Measurements from ENCODE around the gene SLC6A16.
A peak's percentile ranks its signal among the peaks of the same experiment; 100 is the strongest.
"Not testable (repeated sequence)": the region's sequence is repeated elsewhere in the genome, so short reads cannot be mapped to it uniquely, and the experiment has no call there.

The SLC6A16 gene

DNA sequence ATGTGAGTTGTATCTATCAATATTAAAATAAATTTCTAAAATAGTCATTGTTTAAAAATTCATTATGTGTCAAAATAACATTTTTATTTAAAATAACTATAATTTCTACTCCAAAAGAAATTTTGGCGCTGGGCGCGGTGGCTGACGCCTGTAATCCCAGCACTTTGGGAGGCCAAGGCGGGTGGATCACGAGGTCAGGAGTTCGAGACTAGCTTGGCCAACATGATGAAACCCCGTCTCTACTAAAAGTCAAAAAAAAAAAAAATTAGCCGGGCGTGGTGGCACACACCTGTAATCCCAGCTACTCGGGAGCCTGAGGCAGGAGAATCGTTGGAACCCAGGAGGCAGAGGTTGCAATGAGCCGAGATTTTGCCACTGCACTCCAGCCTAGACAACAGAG is 765 bp upstream of the SLC6A16 start:
- Mint-ChIP-seq H3K36me3 (peaks cover 61% of the 10 kb centered on the region), H3K4me1 (peaks cover 51% of the 10 kb centered on the region), H3K9me3 (peaks cover 12% of the 10 kb centered on the region), H3K27ac (peak overlapping the region; percentile 96), H3K4me3 (peak overlapping the region; percentile 68)
- not testable (repeated sequence) for ATAC-seq, H3K27me3 Mint-ChIP-seq

DNA sequence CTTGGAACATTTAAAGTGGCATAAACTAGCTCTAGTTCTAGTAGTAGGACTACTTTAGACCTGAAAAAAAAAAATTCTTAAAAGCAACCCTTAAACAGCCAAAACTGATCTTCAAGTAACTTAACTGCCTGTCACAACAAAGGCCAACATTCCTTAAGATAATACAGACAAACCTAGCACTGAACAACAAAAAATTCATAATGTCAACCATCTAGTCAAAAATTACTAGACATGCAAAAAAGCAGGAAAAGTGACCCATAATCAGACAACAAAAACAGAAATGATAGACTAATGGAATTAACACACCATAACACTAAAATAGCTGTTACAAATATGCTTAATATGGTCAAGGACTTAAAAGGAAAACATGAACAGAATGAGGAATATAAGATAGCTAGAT is 6.7 kb downstream of the SLC6A16 start:
- Mint-ChIP-seq H3K27me3 (no peaks in the 10 kb centered on the region), H3K4me1 (peaks cover 25% of the 10 kb centered on the region), H3K9me3 (peaks cover 11% of the 10 kb centered on the region), H3K27ac (no peak overlapping the region), H3K36me3 (peaks cover 69% of the 10 kb centered on the region), H3K4me3 (no peak overlapping the region)
- no peak for ATAC-seq

DNA sequence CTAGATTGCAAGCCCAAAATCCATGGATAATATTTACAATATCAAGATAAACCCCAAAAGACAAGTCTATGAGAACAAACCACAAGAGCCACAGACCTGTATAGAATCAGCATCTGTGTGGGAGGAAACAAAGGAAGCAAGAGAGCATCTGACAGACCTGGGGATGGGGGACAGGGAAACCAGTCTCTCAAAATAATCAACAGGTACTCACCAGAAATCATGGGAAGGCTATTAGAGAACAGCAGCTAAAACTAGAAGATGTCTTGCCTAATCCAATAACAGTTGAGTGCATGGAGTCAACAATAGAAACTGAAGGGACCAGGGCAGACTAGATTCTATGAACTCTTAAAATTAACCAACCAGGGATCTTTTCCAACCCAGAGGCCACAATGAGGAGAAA is 8.7 kb downstream of the SLC6A16 start:
- Mint-ChIP-seq H3K9me3 (peaks cover 11% of the 10 kb centered on the region), H3K4me3 (no peak overlapping the region), H3K4me1 (peaks cover 35% of the 10 kb centered on the region), H3K27me3 (no peaks in the 10 kb centered on the region), H3K36me3 (peaks cover 57% of the 10 kb centered on the region), H3K27ac (no peak overlapping the region)
- ATAC-seq = no peak

DNA sequence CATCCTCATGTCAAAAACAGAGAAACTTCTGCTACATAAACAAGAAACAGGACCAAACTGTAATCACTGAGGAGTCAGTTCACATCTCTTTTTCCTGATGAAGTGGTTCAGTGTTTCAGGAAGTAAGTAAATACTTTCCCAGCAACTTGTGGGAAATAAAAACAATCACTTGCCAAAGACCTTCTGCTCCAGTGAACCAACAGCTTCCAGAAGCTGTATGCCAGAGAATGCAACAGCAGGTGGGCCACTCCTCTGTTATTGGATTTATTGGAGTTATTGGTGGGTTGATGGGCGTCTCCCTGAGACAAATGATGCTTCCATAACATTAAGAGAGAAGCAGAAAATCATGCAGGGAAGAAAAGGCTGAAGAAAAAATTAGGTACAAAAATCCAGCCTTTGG is 9.9 kb downstream of the SLC6A16 start:
- H3K4me1 Mint-ChIP-seq = peaks cover 46% of the 10 kb centered on the region
- H3K36me3 Mint-ChIP-seq = peaks cover 56% of the 10 kb centered on the region
- H3K27me3 Mint-ChIP-seq = no peaks in the 10 kb centered on the region
- no peak overlapping the region for H3K27ac Mint-ChIP-seq
- H3K4me3 Mint-ChIP-seq = no peak overlapping the region
- no peak for ATAC-seq
- H3K9me3 Mint-ChIP-seq = peaks cover 11% of the 10 kb centered on the region

DNA sequence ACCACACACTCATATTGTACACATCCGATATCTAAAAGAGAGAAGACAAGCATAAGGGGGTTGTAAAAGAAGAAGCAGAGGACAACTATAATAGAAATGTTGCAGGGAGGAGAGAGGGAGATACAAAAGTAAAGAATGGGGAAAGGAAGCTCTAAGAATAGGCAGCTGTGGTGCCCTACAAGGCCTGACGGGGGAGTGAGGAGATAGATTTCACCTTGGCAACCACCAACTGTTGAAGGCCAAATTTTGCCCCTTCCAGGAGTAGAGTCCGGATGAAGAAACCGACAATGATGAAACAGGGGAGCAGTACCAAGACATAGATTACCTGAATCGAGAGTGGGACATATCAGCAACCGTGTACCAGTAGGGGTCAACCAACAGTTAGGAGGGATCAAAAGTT is 15.9 kb downstream of the SLC6A16 start:
- H3K27me3 Mint-ChIP-seq = no peaks in the 10 kb centered on the region
- no peaks in the 10 kb centered on the region for H3K9me3 Mint-ChIP-seq
- no peak overlapping the region for H3K4me3 Mint-ChIP-seq
- ATAC-seq = no peak
- peaks cover 32% of the 10 kb centered on the region for H3K36me3 Mint-ChIP-seq
- H3K4me1 Mint-ChIP-seq = peaks cover 39% of the 10 kb centered on the region
- H3K27ac Mint-ChIP-seq = peak overlapping the region; percentile 28

DNA sequence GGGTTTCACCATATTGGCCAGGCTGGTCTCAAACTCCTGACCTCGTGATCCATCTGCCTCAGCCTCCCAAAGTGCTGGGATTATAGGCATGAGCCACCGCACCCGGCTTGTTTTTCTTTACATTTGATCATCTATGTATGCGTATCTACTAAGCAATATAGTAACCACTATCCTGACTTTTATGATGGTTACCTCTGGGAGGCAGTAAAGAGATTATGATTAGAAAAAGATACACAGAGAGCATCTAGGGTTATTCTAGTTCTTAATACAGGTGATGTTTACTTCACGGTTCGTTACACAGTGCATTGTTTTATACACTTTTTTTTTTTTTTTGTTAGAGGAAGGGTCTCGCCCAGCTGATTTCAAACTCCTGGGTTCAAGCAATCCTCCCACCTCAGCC is 18.3 kb downstream of the SLC6A16 start:
- H3K27me3 Mint-ChIP-seq, H3K9me3 Mint-ChIP-seq, H3K4me3 Mint-ChIP-seq, H3K27ac Mint-ChIP-seq: not testable (repeated sequence)
- Mint-ChIP-seq H3K4me1 (peaks cover 44% of the 10 kb centered on the region), H3K36me3 (peaks cover 34% of the 10 kb centered on the region)
- ATAC-seq = peak; percentile 67

DNA sequence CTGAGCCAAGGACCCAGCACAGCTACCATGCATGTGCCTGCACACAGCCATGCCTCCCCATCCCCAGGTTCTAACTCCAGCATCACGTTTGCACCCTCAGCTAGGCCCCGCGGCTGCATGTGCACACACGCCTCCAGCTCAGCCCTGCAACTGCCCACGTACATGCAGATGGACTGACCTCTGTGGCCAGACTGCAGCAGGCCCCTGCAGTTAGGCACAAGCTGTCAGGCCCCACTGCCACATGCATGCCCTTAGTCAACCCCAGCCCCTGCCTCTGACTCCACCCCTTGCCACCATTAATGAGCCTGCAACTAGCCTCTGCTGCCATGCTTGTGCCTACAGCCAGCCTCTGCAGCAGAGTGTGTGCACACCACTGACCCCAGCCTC is 23.1 kb downstream of the SLC6A16 start:
- H3K36me3 Mint-ChIP-seq = peaks cover 9% of the 10 kb centered on the region
- peaks cover 5% of the 10 kb centered on the region for H3K9me3 Mint-ChIP-seq
- H3K27me3 Mint-ChIP-seq = no peaks in the 10 kb centered on the region
- no peak for ATAC-seq
- peaks cover 26% of the 10 kb centered on the region for H3K4me1 Mint-ChIP-seq
- H3K27ac Mint-ChIP-seq = peak overlapping the region; percentile 26
- H3K4me3 Mint-ChIP-seq = no peak overlapping the region

DNA sequence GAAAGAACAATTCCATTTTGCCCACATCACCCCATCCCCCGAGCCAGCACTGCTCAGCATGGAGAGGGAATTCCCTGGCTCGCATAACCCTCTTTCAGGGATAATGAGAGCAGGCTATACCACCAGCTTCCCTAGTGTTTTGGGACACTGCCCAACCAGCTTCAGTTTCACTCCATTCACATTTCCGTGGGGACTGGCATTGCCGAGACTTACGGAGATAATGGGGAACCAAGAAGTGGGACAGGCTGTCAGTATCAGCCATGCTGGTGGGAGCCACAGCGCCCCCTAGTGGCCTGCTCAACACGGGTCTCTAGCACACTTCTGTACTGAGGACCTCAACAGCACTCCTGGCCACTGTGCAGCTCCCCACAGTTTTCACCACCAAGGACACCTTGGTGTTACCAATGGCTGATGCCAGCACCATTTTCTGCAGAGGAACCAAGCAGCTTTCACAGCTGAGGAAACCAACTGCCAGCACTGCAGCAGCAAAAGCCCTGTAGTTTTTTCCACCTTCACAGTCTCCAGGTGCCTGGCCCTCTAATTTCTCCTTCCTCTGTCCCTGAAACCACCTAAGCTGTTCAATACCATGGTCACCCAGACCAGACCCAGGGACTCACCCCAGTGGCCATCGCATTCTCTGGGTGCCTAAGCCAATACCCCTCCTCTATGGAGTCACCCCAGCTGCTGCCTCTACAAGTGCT is 23.7 kb downstream of the SLC6A16 start:
- Mint-ChIP-seq H3K36me3 (peaks cover 9% of the 10 kb centered on the region), H3K4me1 (peaks cover 26% of the 10 kb centered on the region), H3K27ac (peak overlapping the region; percentile 26), H3K27me3 (no peaks in the 10 kb centered on the region), H3K4me3 (peak overlapping the region; percentile 70), H3K9me3 (peaks cover 5% of the 10 kb centered on the region)
- peak; percentile 98 for ATAC-seq

DNA sequence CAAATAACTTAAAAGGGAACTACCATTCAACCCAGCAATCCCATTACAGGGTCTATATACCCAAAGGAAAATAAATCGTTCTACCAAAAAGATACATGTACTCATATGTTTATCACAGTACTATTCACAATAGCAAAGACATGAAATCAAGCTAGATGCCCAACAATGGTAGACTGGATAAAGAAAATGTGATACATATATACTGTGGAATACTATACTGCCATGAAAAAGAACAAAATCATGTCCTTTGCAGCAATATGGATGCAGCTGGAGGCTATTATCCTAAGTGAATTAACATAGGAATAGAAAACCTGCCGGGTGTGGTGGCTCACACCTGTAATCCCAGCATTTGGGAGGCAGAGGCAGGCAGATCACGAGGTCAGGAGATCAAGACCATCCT is 26.3 kb downstream of the SLC6A16 start:
- not testable (repeated sequence) for H3K36me3 Mint-ChIP-seq, H3K27me3 Mint-ChIP-seq, ATAC-seq, H3K4me3 Mint-ChIP-seq, H3K27ac Mint-ChIP-seq, H3K9me3 Mint-ChIP-seq
- H3K4me1 Mint-ChIP-seq = peaks cover 26% of the 10 kb centered on the region

DNA sequence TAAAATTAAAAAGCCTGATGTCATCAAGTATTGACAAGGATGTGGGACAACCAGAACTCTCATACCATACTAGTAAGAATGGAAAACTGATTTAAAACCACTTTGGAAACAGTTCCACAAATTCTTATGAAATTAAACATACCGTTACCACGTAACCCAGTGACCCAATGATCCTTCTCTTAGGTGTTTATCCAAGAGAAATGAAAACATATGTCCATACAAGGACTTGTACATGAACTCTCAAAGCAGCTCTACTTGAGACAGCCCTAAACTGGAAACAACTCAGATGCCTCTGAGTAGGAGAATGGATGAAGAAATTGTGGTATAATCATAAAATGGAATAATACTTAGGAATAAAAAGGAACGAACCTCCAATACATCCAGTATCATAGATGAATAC is 27.6 kb downstream of the SLC6A16 start:
- no peak overlapping the region for H3K4me3 Mint-ChIP-seq
- peaks cover under 1% of the 10 kb centered on the region for H3K9me3 Mint-ChIP-seq
- peaks cover 21% of the 10 kb centered on the region for H3K4me1 Mint-ChIP-seq
- peak overlapping the region; percentile 10 for H3K27ac Mint-ChIP-seq
- H3K27me3 Mint-ChIP-seq = no peaks in the 10 kb centered on the region
- no peak for ATAC-seq
- H3K36me3 Mint-ChIP-seq = peaks cover 1% of the 10 kb centered on the region

DNA sequence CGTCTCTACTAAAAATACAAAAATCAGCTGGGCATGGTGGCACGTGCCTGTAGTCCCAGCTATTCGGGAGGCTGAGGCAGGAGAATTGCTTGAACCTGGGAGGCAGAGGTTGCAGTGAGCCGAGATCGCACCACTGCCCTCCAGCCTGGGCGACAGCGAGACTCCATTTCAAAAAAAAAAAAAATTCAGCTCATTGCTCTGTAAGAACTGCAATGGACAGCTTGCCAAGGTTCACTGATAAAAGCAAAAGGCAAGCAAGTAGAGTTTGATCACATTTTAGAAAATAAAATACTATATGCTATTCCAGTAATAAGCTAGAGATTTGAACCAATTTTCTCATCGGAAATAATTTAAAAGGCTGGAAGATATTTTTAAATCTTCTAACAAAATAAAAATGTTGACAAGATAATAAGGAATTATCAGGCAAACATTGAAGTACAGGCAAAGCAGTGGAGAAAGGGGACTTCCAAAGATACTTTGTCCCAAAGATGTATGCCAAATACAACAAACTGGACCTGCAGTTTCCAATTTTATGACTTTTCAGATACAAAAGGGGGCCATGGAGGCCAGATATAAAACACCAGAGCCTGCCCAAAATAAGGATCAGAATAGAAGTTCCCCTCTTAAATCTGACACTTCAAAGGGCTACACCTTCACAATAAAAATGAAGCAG is 29.6 kb downstream of the SLC6A16 start:
- ATAC-seq = no peak
- no peaks in the 10 kb centered on the region for H3K27me3 Mint-ChIP-seq
- H3K4me3 Mint-ChIP-seq = no peak overlapping the region
- peaks cover 3% of the 10 kb centered on the region for H3K4me1 Mint-ChIP-seq
- no peak overlapping the region for H3K27ac Mint-ChIP-seq
- H3K9me3 Mint-ChIP-seq = no peaks in the 10 kb centered on the region
- H3K36me3 Mint-ChIP-seq = no peaks in the 10 kb centered on the region

DNA sequence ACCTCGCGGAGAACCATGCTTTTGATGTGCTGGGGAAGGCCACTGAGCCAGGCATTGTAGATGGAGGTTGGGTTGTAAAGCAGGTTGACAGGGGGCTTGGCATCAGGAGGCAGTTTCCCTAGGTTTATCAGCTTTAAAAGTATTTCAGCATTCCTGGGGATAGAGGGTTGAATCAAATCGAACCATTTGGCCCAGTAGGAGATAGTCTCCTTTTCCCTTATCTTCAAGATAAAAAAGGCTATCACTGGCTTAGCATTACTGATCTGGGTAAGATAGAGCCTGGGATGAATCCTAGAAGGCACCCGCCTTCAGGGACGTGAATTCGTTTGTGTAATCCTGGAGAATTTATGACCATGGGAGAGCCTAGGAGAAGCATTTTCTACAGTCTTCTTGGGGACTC is 30.6 kb downstream of the SLC6A16 start:
- Mint-ChIP-seq H3K4me1 (no peaks in the 10 kb centered on the region), H3K4me3 (no peak overlapping the region), H3K36me3 (no peaks in the 10 kb centered on the region), H3K9me3 (no peaks in the 10 kb centered on the region), H3K27me3 (no peaks in the 10 kb centered on the region), H3K27ac (no peak overlapping the region)
- ATAC-seq = no peak

DNA sequence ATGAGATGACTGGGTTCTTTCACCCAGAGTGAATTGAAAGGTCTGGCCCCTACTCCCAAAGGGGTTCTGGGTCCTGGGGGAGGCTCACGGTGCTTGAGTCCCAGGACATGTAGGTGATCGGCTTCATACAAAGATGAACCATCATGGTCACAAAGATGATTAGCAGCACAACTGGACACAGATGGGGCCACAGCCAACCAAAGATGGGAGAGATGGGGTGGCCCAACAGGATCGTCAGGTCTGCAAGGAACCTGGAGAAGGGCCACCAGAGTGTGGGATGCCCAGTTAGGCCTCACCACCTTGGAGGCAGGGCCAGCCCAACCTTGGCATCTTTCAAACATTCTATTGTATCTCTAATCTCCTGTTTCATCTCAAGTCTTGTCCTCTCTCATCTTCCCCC is 34.5 kb downstream of the SLC6A16 start:
- no peaks in the 10 kb centered on the region for H3K27me3 Mint-ChIP-seq
- H3K4me1 Mint-ChIP-seq = no peaks in the 10 kb centered on the region
- no peak overlapping the region for H3K4me3 Mint-ChIP-seq
- no peaks in the 10 kb centered on the region for H3K36me3 Mint-ChIP-seq
- H3K9me3 Mint-ChIP-seq = no peaks in the 10 kb centered on the region
- no peak overlapping the region for H3K27ac Mint-ChIP-seq
- no peak for ATAC-seq

DNA sequence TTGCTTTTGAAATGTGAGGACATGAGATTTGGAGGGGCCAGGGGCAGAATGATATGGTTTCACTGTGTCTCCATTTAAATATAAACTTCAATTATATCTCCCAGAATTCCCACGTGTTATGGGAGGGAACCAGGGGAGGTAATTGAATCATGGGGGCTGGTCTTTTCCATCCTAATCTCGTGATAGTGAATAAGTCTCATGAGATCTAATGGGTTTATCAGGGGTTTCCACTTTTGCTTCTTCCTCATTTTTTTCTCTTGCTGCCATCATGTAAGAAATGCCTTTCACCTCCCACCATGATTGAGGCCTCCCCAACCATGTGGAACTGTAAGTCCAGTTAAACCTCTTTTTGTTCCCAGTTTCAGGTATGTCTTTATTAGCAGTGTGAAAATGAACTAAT is 35.7 kb downstream of the SLC6A16 start:
- not testable (repeated sequence) for H3K4me1 Mint-ChIP-seq, H3K9me3 Mint-ChIP-seq, H3K27me3 Mint-ChIP-seq, ATAC-seq, H3K27ac Mint-ChIP-seq, H3K36me3 Mint-ChIP-seq, H3K4me3 Mint-ChIP-seq

DNA sequence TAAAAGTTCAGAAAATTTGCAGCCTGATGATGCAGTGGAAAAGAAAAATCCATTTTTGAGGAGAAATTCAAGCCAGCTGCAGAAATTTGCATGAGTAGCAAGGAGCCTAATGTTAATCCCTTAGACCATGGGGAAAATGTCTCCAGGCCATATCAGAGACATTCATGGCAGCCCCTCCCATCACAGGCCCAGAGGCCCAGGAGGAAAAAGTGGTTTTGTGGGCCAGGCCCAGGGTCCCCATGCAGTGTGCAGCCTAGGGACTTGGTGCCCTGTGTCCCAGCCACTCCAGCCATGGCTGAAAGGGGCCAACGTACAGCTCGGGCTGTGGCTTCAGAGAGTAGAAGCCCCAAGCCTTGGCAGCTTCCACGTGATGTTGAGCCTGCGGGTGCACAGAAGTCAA is 36.8 kb downstream of the SLC6A16 start:
- not testable (repeated sequence) for H3K27me3 Mint-ChIP-seq, H3K4me1 Mint-ChIP-seq, H3K36me3 Mint-ChIP-seq, ATAC-seq, H3K4me3 Mint-ChIP-seq, H3K9me3 Mint-ChIP-seq, H3K27ac Mint-ChIP-seq

DNA sequence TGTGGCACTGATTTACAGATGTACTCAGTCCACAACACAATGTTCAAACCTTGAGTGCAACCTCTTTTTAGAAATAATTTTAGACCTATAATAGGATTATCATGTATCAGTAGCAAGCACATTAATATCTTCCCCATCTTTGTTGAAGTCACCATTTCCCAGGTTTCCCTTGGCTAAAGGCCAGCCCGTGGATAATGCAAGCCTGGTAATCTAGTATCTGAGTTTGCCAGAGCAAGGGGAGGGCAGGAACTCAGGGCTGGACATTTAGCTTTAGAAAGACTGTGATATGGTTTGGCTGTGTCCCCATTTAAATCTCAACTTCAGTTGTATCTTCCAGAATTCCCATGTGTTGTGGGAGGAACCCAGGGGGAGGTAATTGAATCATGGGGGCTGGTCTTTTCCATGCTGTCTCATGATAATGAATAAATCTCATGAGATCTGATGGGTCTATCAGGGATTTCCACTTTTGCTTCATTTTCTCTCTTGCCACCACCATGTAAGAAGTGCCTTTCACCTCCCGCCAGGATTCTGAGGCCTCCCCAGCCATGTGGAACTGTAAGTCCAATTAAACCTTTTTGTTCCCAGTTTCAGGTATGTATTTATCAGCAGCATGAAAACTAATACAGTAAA is 37.7 kb downstream of the SLC6A16 start:
- Mint-ChIP-seq H3K27ac (no peak overlapping the region), H3K4me3 (no peak overlapping the region), H3K27me3 (no peaks in the 10 kb centered on the region), H3K4me1 (no peaks in the 10 kb centered on the region), H3K36me3 (no peaks in the 10 kb centered on the region), H3K9me3 (no peaks in the 10 kb centered on the region)
- ATAC-seq = no peak
